Erythroblast (primary cell): ENCODE data around the gene AREG.

Experiments used
- DNase-seq, 2 experiments: peaks; one replicate each; lab custom pipeline; 2025; lab: John Stamatoyannopoulos, UW
- GATA1 ChIP-seq: IDR thresholded peaks from 2 replicates; pipeline ENCODE4 v1.6.1; 2011; ENCODE audit warnings: low read depth, mild to moderate bottlenecking, control low read depth, low read length, moderate library complexity
- POLR2A ChIP-seq: IDR thresholded peaks from 2 replicates; pipeline ENCODE4 v1.6.1; 2011; ENCODE audit warnings: mild to moderate bottlenecking, low read length

AREG gene

DNA sequence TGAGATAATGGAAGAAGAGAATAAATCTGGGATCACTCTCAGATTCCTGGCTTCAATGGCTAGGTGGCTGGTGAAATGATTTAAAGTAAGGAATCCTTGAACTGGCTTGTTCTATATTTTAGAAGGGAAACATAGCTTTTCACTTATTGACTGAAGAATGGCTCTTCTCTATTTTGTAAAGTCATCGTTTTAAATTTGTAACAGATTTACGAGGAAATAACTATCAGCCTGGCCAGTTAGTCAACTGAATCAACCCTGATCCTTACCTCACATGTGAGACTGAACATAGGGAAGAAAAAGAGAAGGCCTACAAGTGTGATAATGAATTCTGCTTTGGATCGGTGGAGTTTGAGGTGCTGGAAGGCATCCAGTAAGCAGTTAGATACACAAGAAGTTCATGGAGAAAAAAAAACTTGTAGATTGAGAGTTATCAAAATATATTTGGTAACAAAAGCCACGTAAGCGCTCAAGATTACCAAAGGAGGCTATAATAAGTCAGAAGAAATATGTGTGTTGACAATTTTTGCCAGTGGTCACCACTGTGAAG is 12.0 kb downstream of the AREG start:
- TF ChIP-seq POLR2A (no peak), GATA1 (no peak)
- no peak for DNase-seq

DNA sequence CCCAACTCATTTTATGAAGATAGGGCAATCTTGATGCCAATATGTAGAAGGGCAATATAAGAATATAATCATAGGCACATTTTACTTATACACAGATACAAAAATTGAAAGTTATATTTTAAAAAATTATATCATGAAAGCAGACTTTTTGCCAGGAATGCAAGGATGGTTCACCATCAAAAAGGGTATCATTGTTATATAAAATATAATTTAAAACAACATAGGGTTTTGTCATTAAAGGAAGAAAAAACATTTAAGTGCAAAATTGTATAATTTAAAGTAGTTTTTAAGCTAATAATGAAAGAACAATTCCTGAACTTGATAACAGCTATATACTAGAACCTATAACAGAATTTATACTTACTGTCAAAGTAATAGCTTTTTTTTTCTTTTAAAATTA is 15.9 kb downstream of the AREG start:
- TF ChIP-seq POLR2A (no peak), GATA1 (no peak)
- DNase-seq, result no peak

DNA sequence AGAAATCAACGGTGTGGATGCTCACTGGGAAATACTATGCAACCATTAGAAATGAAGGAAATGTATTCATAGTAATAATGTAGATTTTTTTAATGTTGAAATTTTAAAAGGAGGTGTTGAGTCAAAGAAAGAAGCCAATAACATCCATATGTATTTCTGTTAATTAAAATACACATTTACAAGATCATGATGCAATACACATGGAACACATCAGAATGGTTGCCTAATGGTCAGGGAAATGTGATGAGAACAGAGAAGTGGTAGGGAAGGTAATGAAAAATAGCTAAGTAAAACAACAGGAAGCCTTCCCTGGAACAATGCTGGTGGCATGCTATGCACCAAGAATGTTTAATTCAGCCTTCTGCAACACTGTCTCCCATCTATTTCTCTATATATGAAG is 18.2 kb downstream of the AREG start:
- DNase-seq, result no peak
- TF ChIP-seq GATA1 (no peak), POLR2A (no peak)

DNA sequence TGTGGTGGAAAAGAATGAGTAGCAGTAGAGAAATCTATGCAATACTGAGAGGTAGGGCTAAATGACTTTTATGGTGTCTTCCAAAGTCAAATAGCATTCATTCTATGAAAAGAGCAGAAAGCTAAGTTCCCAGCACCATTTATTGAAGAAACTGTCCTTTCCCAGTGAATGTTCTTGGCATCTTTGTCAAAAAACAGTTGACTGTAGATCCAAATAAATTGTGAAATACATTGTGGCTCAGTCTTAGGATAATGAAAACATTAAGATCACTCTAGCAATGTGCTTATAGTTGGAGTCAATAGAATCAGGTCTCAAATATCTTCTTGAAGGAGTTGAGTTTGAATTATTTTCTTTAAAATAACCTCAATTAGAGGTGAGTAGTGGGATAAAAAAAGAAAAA is 19.4 kb downstream of the AREG start:
- no peak for DNase-seq
- TF ChIP-seq GATA1 (no peak), POLR2A (no peak)

DNA sequence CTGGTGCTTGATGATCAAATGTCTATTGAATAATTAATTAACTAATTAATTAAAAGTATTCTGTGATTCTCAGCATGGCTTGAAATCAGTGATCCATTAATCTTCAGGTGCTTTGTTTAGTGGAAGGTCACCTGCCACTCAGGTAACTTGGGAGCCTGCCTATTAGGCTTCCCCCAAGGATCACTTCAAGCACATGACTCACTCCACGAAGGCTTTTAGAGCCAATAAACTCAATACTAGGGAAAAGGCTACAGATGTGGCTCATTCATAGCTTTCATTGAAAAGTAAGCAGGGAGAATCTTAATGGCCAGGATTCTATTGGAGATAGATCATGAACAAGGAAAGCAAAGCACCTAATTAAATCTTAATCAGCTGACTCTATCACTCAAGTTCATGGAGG is 21.3 kb downstream of the AREG start:
- TF ChIP-seq POLR2A (no peak), GATA1 (no peak)
- DNase-seq, result no peak

DNA sequence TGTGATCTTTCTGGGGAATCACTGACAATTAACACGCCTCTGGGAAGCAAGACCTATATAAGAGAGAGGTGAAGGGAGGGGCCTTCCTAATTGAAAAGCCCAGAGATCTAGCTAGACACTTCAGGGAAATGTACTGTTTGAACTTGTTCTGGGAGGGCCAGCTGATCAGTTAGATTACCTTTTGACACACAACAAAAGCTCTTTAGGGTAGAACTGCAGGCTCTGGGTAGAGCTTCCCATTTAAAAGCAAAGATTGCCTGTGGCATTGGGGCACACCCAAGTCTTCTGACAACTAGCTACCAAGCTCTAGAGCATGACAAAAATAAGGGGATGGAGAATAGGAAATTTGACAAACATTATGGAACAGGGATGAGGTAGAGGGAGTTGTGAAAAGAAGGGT is 26.3 kb downstream of the AREG start:
- no peak for TF ChIP-seq POLR2A
- TF ChIP-seq GATA1, result no peak

DNA sequence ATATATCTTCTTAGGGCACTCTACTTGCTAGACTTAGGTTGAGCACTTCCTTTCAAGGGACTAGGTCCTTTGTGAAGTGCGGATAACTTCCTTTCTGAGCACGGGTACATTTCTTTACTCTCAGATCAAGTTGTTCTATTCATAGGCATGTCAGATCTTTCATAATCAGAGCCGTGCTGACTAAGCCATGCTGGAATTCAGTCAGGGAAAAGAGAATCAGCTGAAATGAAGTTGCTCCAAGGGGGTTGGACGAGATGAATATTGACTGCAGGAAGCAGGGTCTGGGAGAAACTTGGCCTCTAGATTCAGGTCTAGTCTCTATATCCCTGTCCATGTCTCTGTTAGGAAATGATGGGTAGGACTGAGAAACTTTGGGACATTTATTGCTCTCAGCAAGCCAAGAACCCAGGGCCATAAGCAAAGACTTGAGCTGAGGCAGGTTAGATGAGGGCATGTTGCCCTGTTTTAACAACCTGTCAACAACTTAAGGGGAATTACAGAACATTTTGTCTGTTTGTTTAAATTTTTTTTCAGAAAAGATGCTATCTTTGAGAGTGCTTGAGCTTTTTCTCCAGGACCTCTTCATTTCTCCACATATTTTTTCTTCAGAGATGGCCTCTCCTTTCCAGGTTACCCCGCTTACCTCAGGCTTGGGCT is 28.3 kb downstream of the AREG start:
- no peak for DNase-seq
- no peak for TF ChIP-seq POLR2A
- no peak for TF ChIP-seq GATA1

More for the DNA sequence above, 26.3 kb downstream of the AREG start:
- DNase-seq, result no peak

DNA sequence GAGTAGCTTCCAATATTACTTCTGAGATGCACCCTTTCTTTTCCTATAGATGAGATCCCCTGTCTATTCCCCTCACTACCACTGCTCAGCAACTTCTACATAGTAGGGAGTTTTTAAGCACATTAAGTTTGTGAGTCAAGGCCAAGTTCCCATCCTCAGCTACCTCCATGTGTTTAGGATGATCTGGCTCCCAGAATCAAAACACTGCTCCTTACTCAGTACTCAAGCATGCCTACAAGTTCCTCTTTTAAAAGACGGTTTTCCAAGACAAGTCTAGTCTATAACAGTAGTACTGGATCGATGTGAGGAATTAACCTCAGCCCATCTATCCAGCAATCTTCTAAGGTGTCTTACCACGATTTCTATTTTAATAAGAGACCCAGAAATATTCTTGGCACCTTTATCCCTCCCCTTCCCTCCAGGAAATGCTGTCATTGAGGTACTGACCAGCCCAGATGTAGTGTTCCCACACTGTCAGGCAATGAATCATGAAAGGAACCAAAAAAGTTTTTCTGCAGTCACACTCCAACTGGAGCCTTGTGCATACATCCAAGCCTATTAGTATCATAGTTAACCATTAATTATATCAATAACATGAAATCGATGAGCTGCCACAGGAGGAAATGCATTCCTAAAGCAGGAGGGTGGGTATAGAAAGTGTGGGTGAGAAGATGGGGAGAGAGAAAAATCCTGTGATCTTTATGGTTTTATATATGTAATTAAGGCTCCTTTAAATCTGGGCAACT is 29.6 kb downstream of the AREG start:
- DNase-seq, result no peak
- TF ChIP-seq GATA1, result no peak
- no peak for TF ChIP-seq POLR2A

DNA sequence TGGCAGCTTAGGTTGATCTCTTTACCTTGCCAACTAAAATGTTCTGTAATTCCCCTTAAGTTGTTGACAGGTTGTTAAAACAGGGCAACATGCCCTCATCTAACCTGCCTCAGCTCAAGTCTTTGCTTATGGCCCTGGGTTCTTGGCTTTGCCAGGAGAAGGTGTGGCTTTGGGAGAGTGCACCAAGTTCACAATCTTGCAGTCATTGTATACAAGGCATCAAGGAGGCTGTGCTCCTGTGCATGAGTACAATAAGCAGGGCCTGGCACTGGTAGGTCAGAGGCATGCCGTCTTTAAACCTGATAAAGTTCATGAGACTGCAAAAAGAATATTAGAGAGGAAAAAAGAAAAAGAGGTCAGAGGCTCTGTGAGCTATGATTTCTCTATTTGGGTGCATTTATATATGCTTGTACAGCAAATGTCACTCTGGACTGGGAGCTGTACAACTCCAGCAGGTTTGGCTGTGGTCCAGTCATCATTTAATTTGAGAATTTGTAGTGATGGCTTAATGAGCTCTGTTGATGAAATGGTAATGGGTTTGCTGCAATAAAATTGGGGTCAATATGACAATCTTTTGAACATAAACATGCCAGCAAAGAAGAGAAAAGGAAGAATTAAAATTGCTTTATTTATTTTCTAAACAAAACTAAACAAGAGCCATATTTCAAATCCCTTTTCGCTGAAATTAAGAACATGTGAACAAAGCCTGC is 30.3 kb downstream of the AREG start:
- TF ChIP-seq POLR2A, result no peak
- TF ChIP-seq GATA1, result no peak
- DNase-seq, result no peak

DNA sequence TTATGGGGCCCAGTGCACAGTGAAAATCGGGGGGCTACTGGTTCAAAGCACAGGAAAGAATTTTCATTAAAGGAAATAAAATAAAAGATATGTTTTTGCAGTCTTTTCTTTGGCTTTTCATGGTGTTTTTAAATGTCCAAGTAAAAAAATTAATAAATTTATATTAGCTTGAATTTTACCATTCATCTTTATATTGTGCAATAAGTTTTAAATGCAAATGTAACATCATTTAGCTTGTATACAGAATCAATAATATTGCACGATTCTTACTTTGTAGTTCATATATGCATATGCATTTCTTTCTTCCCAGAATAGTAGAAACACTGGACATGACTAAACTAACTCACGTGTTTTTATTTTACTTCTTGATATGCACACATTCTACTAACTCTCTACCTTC is 31.0 kb downstream of the AREG start:
- TF ChIP-seq POLR2A (no peak), GATA1 (no peak)
- DNase-seq, result no peak

DNA sequence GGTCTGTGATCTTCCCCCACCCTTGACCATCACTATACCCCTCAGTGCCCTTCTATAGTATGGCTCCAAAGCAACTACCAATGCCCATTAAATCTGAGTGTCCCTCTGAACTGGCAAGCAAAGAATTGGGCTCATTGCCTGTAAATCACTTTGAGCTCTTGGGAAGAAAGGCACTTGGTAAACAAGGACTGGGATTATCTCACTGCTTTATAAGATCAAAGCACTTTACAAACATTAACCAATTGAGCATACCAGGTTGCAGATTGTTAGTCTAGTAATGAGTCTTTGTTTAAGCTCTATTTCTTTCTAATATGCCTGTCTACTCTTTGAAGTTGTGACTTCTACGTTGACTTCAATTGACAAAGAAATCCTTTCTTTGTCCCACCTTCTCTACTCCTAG is 34.1 kb downstream of the AREG start:
- DNase-seq, result no peak

DNA sequence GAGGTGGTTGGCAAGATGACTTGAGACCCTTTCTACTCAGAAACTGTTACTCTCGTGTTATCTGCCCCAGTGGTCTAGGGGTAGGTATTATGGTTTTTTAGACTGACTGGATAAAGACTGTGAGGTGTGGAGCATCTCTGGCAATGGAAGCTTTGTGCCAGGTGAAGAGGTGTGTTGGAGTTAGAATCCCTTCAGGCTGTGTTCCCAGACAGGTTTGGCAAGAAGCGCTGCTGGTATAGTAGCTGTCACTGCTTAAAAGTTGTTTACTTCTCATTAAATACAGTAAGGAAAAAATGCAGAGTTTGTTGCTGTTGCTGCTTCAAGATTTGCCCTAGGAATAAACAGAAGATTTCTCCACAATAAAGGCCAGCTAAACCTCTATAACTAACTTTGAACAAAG is 35.3 kb downstream of the AREG start:
- TF ChIP-seq GATA1 (no peak), POLR2A (no peak)
- DNase-seq, result no peak

More for the DNA sequence above, 34.1 kb downstream of the AREG start:
- TF ChIP-seq GATA1, result no peak
- no peak for TF ChIP-seq POLR2A

DNA sequence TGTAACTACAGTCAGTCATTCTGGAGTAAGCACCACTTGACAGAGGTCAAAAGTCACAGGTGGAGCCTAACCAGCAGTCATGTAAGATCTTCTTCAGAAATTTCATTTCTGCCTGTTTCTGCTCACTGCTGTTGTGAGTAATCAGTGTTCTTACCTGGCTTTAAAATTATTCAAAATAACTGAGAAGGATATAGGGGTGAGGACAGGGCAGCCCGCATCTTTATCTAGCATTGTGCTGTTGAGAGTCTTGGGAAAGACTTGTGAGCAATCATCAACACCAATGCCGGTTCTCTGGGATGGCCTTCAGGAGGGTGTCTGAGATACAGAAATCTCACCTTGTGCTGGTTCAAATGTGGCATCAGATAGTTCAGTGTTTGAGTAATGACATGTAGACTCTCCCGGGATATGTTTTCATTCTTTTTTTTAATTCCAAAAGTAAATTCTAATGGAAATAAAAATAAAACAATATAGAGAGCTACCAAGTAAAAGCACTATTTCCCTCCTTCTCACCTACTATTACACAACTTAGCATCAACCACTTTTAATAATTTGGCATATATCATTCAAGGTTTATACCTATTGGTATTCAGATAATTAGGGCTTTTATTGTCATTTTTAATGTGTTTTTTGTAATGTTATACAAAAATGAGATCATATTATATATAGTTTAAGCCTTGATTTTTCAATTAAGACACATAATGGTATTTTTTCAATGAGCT is 37.1 kb downstream of the AREG start:
- TF ChIP-seq GATA1 (no peak), POLR2A (no peak)

DNA sequence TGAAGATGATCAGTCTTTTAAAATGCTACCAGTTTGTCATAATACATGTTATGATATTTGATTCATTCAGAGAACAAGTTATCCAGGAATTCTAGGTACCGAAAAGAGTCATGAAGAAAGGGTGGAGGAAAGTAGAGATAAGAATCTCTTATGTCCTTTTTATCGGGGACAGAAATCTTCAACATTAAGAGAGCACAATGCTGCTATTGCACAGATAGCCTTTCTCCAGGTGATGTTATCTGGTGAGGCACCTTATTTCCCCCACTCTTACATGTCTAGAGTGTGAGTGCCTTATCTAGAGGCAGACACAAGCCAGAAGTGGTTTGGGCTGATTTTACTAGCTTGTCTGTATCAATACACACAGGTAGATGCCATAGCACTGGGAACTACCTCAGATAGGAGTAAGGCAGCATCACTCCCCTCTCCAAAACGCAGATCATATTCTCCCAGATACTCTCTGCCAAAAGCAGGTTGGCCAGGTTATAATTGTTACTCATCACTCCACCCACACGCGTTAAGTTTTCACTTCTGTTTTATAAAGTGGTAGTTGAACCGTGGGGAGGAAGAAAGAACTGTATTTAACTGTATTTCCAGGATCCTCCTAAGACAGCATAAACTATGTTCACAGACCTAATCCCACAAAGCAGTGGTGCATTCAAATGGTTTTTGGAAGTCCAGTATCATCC is 38.4 kb downstream of the AREG start:
- peak in 1 of 2 experiments; percentile 18 for DNase-seq
- no peak for TF ChIP-seq GATA1
- TF ChIP-seq POLR2A, result no peak

More for the DNA sequence above, 37.1 kb downstream of the AREG start:
- DNase-seq, result no peak
